ENCODE data around the gene ASPSCR1.

DNA sequence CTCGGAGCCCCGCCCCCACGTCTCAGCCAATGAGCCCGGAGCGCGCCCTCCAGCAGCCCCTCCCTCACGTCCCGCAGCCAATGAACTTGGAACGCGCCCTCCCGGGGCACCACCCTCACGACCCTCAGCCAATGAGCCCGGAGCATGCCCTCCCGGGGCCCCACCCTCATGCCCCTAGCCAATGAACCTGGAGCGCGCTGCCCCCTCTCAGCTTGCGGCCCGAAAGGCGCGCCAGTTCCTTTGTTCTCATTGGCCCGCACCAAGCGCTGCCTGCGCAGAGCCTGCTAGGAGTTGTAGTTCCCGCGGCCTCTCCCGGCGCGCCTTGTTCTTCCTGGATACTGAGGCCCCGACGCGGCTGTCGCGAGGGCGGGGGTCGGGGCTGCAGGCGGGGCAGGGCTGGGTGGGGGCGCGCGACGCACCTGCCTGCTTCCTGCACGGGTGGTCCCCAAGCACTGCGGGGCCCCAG is 45.6 kb downstream of the ASPSCR1 start, which contains the start of gene LRRC45:
- no peak for TF ChIP-seq POLR2A (IDR thresholded peaks at IDR 0.05; ENCODE audit: extremely low read depth, insufficient read length)
- TF ChIP-seq, protein P1, sequence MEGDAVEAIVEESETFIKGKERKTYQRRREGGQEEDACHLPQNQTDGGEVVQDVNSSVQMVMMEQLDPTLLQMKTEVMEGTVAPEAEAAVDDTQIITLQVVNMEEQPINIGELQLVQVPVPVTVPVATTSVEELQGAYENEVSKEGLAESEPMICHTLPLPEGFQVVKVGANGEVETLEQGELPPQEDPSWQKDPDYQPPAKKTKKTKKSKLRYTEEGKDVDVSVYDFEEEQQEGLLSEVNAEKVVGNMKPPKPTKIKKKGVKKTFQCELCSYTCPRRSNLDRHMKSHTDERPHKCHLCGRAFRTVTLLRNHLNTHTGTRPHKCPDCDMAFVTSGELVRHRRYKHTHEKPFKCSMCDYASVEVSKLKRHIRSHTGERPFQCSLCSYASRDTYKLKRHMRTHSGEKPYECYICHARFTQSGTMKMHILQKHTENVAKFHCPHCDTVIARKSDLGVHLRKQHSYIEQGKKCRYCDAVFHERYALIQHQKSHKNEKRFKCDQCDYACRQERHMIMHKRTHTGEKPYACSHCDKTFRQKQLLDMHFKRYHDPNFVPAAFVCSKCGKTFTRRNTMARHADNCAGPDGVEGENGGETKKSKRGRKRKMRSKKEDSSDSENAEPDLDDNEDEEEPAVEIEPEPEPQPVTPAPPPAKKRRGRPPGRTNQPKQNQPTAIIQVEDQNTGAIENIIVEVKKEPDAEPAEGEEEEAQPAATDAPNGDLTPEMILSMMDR (IDR thresholded peaks at IDR 0.05; ENCODE audit: low read depth, low read length), result no peak
- TF ChIP-seq, protein P2, sequence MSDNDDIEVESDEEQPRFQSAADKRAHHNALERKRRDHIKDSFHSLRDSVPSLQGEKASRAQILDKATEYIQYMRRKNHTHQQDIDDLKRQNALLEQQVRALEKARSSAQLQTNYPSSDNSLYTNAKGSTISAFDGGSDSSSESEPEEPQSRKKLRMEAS (IDR thresholded peaks at IDR 0.05; ENCODE audit: low read depth, low read length), result peak; percentile 13; the same call in 1 of the 2 replicates
